DMS114 treated with DMSO at 0.1 percent for 48 hours (cell line): Measurements from ENCODE around the gene MAOA.
"Not testable (repeated sequence)": the region's sequence is repeated elsewhere in the genome, so short reads cannot be mapped to it uniquely, and the experiment has no call there.

ENCODE experiments used
- DNase-seq: peaks from one replicate; lab custom pipeline; 2025; ENCODE audit not compliant: unreplicated experiment; lab: John Stamatoyannopoulos, UW

Gene MAOA

DNA sequence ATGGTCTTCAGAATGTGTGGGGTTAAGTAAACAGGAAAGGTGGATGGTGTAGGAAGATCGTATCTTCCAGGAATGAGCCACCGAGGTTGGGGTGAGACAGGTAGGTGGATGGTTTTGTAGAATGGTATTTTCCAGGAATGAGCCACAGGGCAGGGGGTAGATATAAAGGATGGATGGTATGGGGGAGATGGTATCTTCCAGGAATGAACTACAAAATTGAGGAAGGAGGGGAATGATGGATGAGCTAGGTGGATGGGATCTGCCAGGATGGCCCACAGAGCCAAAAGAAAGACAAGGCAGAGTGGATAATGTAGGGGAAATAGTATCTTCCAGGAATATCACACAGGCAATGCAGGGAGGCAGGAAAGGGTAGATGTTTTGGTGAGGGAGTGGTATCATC, 60.0 kb downstream of the MAOA start:
- no peak for DNase-seq

- no peak for DNase-seq
Observed at GRCh38 chrX:43716696-43717095, 60.6 kb downstream of the MAOA start.

- no peak for DNase-seq
Observed at GRCh38 chrX:43717161-43717560, 61.1 kb downstream of the MAOA start.

DNA sequence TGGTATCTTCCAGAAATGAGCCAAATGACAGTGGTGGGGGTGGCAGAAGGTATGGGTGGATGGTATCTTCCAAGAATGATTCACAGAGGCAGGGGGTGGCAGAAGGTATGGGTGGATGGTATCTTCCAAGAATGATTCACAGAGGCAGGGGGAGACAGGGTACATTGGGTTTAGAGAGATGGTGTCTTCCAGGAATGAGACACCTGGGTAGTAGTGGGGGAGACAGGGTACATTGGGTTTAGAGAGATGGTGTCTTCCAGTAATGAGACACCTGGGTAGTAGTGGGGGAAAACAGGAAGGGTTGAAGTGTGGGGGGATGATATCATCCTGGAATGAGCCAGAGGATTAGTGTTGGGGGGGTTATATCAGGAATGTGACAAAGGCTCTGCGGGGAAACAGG, 62.0 kb downstream of the MAOA start:
- DNase-seq = no peak

DNA sequence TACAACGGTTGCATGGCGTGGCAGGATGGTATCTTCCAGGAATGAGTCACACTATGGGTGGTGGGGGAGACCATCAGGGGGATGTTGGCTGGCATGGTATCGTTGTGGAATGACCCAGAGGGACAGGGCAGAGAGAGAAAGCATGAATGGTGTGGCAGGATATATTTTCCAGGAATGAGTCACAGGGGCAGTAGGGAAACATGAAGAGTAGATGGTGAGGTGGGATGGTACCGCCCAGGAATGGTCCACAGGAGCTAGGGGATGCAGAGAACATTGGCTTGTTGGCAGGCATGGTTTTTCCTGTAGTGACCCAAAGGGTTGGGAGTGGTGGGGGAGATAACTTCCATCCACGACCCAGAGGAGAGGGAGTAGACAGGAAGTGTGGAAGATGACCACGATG, 62.4 kb downstream of the MAOA start:
- DNase-seq = no peak

DNA sequence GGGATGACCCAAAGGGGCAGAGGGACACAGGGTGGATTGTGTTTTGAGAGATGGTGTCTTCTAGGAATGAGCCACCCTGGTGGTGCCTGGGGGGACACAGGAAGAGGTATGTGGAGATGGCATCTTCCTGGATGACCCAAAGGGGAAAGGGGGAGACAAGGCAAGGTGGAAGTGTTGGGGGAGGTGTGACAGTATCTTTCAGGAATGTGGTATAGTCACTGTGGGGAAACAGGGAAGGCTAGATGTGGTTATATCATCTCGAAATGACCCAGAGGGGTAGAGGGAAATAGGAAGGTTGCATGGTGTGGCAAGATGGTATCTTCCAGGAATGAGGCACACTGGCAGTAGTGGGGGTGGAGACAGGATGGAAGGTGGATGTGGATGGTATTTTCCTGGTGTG, 62.9 kb downstream of the MAOA start:
- no peak for DNase-seq

GRCh38 chrX:43720082-43720481, 64.0 kb downstream of the MAOA start:
- DNase-seq = no peak

GRCh38 chrX:43720961-43721360, 64.9 kb downstream of the MAOA start:
- no peak for DNase-seq

GRCh38 chrX:43725227-43725626, 69.1 kb downstream of the MAOA start:
- not testable (repeated sequence) for DNase-seq

GRCh38 chrX:43727254-43727653, 71.2 kb downstream of the MAOA start:
- not testable (repeated sequence) for DNase-seq

DNA sequence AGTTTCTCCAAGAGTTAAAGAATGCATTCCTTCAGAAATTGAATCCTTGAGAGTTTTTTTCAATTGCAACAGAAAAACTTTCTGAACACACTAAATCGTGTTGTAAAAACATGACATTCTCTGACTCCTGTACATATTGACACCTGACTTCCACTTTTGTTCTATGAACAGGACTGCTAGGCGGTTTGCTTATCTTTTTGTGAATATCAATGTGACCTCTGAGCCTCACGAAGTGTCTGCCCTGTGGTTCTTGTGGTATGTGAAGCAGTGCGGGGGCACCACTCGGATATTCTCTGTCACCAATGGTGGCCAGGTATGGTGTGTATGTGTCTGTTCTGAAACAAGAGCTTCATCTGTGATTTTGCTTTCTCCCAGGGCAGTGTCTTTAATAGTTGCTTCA, 71.9 kb downstream of the MAOA start:
- DNase-seq = no peak

DNA sequence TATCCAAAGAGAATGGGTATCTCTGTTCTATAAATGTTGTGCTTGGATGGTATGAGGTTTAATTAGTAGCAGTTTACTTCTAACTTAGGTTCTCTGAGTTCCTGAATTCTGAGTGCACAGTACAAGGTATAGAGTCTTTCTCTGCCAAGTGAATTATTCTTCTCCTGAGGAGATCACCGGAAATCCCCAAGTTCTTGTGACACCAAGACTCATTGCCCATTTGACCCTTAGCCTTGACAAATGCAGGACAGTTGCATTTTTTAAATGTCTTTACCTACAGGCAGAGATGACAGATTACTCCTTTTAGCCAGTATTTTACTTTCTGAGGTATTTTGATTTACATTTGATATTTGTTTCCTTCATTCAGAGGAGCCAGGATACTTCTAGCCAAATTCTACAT, 72.9 kb downstream of the MAOA start:
- no peak for DNase-seq

- no peak for DNase-seq
Observed at GRCh38 chrX:43731086-43731485, 75.0 kb downstream of the MAOA start.

DNA sequence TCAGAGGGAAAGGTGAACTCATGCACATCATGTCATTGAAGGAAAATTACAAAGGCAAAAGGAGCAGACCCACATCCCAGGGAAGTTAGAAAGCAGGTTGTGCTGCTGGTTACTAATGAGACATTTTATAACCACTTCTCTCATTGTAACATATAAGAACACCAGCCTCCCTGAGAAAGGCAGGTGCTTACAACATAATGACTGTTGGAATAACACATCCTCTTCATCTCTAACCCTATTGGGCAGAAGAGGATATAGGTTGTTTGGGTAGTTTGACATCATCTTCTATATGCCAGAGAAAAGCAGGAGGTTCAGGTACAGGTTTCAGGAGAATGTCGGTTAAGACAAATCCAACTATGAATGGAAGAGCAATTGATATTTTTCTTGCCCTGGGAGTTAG, 77.6 kb downstream of the MAOA start:
- no peak for DNase-seq

DNA sequence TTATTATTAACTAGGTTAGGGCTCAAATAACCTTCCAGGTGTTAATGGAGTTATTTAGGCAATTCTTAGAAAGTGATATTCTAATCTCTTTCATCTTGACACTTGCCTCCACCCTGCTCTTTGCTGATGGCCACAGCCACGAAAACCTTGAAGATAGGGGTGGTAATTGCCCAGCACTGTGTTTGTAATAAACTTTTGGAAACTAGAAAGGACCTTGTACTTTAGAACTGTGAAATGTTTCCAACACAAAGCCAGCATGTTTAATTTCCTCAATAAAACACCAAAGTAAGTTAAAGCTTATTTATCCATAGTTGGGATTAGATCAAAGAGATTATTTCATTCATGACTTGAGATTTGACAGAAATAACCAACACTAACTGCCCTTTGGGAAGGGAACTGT, 78.3 kb downstream of the MAOA start:
- DNase-seq = no peak

DNA sequence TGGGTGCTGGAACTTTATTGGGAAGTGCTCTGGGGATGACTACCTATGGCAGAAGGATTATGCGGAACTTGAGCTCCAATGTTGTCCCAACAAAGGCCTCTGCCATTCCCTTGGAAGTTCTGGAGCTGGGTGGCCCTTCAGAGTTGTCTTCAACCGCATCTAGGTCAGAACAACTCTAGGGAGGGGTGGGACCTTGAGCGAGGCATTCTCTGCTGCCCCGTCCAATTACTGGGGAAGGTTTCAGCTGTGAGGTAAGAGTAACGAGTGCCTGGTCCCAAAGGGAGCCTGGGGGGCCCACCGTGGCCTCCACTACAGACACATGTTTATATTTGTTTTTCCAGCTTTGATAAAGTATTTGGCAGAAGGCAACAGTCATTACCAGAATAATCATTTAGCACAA, 79.4 kb downstream of the MAOA start:
- DNase-seq = no peak

GRCh38 chrX:43735957-43736356, 79.9 kb downstream of the MAOA start:
- no peak for DNase-seq

- no peak for DNase-seq
Observed at GRCh38 chrX:43741843-43742573, 85.9 kb downstream of the MAOA start.

GRCh38 chrX:43743100-43743822, 87.2 kb downstream of the MAOA start:
- no peak for DNase-seq

GRCh38 chrX:43744284-43744683, 88.2 kb downstream of the MAOA start:
- no peak for DNase-seq

GRCh38 chrX:43745938-43746721, 90.0 kb downstream of the MAOA start:
- DNase-seq = no peak

GRCh38 chrX:43747476-43747875, 91.4 kb downstream of the MAOA start:
- no peak for DNase-seq
